Tibial nerve (tissue), 4 donors: ENCODE results near the gene DLGAP1. TPM values are rescaled to one million over a fixed set of nuclear protein-coding genes. Genes with fewer than 3 reads are reported as not detected.
A peak's percentile ranks its signal among the peaks of the same experiment; 100 is the strongest.

Experiments
- DNase-seq, 2 donors: peaks; one replicate each; pipeline ENCODE4 v3.0.0-alpha.2; 2019; ENCODE audit warnings: low spot score in 2 of 2
- H3K27ac ChIP-seq, 4 donors: fragments of 200-600 bp; sonication (generic) in 3 of 4; one replicate each; pipeline ENCODE4 v1.5.1; 2017 to 2019; ENCODE audit warnings: mild to moderate bottlenecking in 1 of 4
- H3K27me3 ChIP-seq, 2 donors: fragments of 200-600 bp; sonication (generic) in 1 of 2; one replicate each; pipeline versions ENCODE4 v1.5.1 to v1.6.0; 2017 to 2019
- H3K36me3 ChIP-seq, 3 donors: fragments of 200-600 bp; sonication (generic); one replicate each; pipeline ENCODE4 v1.5.1; 2018 to 2019
- H3K4me1 ChIP-seq, 4 donors: fragments of 200-600 bp; sonication (generic) in 3 of 4; one replicate each; pipeline ENCODE4 v1.5.1; 2017 to 2019
- H3K4me3 ChIP-seq, 4 donors: fragments of 200-600 bp; sonication (generic) in 3 of 4; one replicate each; pipeline ENCODE4 v1.5.1; 2017 to 2019; ENCODE audit warnings: mild to moderate bottlenecking in 1 of 4, moderate library complexity in 1 of 4
- H3K9me3 ChIP-seq, 4 donors: fragments of 200-600 bp; sonication (generic) in 3 of 4; one replicate each; pipeline ENCODE4 v1.5.1; 2017 to 2019
- EP300 ChIP-seq, 2 donors: sonication (generic); formaldehyde crosslinking; IDR thresholded peaks; one replicate each; pipeline ENCODE4 v1.6.1; 2017; ENCODE audit warnings: antibody characterized with exemption in 2 of 2, mild to moderate bottlenecking in 1 of 2
- POLR2A ChIP-seq, 2 donors: fragments of 450-650 bp; IDR thresholded peaks; one replicate each; pipeline ENCODE4 v1.6.1; 2017; ENCODE audit warnings: antibody characterized with exemption in 2 of 2, mild to moderate bottlenecking in 2 of 2, moderate library complexity in 2 of 2
- WGBS, 2 donors: methylation state at CpG; one replicate each; pipeline ENCODE4 v1.1.5; 2018; 5-methylcytosine and 5-hydroxymethylcytosine counted together
- total RNA-seq, 4 donors: library from RNA; depleted of rRNA; stranded (reverse); fragments of >200 nt; gene quantifications; one replicate each; pipeline ENCODE4 v1.1.0, GENCODE V29; 2016
- TF ChIP-seq, protein P1 (sequence below), 5 experiments: fragments of 200-600 bp in 3 of 5; fragments of 450-650 bp in 2 of 5; sonication (generic) in 3 of 5; IDR thresholded peaks; one replicate each; pipeline ENCODE4 v1.5.1; 2016 to 2019; ENCODE audit warnings: antibody characterized with exemption in 5 of 5, mild to moderate bottlenecking in 3 of 5, moderate library complexity in 2 of 5

Gene DLGAP1
- total RNA-seq, 4 donors from 2014 or later: 1.5 to 18.3 (median 2.5) TPM

DNA sequence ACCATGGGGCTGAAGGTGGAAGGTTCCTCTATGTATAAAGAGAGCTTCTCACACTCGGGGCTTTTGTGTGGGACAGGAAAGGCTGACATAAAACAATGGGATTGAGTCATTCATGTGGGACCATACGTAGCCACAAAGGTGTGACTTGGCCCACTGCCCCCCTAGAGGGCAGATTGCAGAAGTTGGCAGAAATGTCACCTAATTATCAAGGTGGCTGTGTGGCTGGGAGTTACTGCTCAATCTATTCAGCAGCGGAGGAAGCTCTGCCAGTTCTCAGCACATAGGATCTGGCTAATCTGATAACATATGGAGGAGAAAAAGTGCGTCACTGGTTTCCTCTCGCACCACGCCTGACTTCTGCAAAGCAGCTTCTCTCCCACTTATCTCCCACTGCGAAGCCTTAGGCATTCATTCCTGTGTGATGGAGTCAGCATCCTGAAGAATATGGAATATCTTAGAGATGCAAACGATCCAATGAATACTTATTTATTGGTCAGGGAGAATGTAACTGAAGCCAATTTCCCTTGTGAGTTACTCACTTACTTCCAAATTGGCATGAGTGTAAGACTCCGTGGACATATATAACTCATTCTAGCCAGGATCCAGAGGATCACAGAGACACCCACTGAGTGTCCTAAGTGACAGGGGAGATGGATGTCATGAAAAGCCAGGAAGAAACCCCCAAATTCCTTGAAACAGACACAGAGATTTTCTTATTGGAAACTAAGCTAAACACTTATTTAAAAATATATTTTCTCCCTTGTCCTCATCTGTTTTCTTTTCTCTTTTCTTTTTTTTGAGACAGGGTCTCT is 660.4 kb downstream of the DLGAP1 start:
- H3K27me3 ChIP-seq: no peaks in the 10 kb centered on the region
- H3K9me3 ChIP-seq: no peaks in the 10 kb centered on the region
- 49 to 67% methylated on average over 9 of the region's 9 CpGs for WGBS, 2 donors
- no peak overlapping the region for H3K27ac ChIP-seq
- no peak for TF ChIP-seq POLR2A (IDR thresholded peaks at IDR 0.05)
- peak in 1 of 2 donors; percentile 7 for TF ChIP-seq EP300 (IDR thresholded peaks at IDR 0.05)
- H3K36me3 ChIP-seq: no peaks in the 10 kb centered on the region
- no peaks in the 10 kb centered on the region for H3K4me1 ChIP-seq
- peak in 1 of 2 donors; percentile 9 for DNase-seq
- no peak overlapping the region for H3K4me3 ChIP-seq

DNA sequence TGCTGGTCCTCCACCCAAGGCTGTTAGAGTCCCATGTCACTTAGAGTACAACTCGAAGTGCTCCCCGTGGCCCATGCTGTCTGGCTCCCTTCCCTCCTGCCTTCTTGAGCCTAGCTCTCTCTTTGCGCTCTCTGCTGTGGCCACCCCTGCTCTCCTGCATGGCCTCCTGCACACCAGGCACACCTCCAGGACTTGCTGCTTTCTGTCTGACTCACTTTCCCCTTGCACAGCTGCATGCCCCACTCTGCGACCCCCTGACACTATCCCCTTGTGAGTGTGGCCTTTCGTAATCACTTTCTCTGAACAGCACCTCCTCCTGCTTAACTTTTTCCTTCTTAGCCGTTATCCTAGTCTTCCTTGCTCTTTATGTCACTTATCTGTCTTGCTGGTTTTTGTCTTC is 661.6 kb downstream of the DLGAP1 start:
- H3K27ac ChIP-seq: no peak overlapping the region
- 78 to 80% methylated on average over 6 of the region's 6 CpGs for WGBS, 2 donors
- no peak overlapping the region for H3K4me3 ChIP-seq
- no peaks in the 10 kb centered on the region for H3K4me1 ChIP-seq
- no peaks in the 10 kb centered on the region for H3K27me3 ChIP-seq
- H3K9me3 ChIP-seq: no peaks in the 10 kb centered on the region
- H3K36me3 ChIP-seq: no peaks in the 10 kb centered on the region
- TF ChIP-seq, protein P1, sequence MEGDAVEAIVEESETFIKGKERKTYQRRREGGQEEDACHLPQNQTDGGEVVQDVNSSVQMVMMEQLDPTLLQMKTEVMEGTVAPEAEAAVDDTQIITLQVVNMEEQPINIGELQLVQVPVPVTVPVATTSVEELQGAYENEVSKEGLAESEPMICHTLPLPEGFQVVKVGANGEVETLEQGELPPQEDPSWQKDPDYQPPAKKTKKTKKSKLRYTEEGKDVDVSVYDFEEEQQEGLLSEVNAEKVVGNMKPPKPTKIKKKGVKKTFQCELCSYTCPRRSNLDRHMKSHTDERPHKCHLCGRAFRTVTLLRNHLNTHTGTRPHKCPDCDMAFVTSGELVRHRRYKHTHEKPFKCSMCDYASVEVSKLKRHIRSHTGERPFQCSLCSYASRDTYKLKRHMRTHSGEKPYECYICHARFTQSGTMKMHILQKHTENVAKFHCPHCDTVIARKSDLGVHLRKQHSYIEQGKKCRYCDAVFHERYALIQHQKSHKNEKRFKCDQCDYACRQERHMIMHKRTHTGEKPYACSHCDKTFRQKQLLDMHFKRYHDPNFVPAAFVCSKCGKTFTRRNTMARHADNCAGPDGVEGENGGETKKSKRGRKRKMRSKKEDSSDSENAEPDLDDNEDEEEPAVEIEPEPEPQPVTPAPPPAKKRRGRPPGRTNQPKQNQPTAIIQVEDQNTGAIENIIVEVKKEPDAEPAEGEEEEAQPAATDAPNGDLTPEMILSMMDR (IDR thresholded peaks at IDR 0.05): no peak
- TF ChIP-seq POLR2A (IDR thresholded peaks at IDR 0.05) (no peak), EP300 (IDR thresholded peaks at IDR 0.05) (no peak)
- no peak for DNase-seq

- H3K27me3 ChIP-seq: no peaks in the 10 kb centered on the region
- no peak for DNase-seq
- H3K4me1 ChIP-seq: no peaks in the 10 kb centered on the region
- TF ChIP-seq POLR2A (IDR thresholded peaks at IDR 0.05) (no peak), EP300 (IDR thresholded peaks at IDR 0.05) (no peak)
- TF ChIP-seq, protein P1 (IDR thresholded peaks at IDR 0.05): no peak
- 82 to 86% methylated on average over 5 of the region's 5 CpGs for WGBS, 2 donors
- no peak overlapping the region for H3K27ac ChIP-seq
- no peaks in the 10 kb centered on the region for H3K9me3 ChIP-seq
- H3K4me3 ChIP-seq: no peak overlapping the region
- H3K36me3 ChIP-seq: no peaks in the 10 kb centered on the region
Observed at GRCh38 chr18:3793111-3793510, 662.0 kb downstream of the DLGAP1 start.

DNA sequence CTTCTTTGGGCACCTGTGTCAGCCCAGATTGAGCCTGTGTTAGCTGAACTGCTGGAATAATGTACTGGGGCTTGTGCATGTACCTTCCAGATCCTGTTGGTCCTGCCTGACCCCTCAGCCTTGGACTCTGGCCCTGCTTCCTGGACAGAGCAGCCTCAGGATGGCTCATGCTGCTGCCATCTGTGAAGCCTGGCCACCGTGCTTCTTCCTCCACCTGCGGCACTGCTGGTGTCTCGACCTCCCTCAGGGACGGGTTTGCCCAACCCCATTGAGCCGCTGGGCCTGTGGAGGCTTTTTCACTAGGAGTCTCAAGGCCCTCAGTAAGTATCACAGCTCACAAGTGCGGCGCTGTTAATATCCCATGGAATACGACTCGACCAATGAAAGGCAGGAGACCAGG is 662.4 kb downstream of the DLGAP1 start:
- TF ChIP-seq, protein P1 (IDR thresholded peaks at IDR 0.05): no peak
- no peak for TF ChIP-seq POLR2A (IDR thresholded peaks at IDR 0.05)
- no peak for TF ChIP-seq EP300 (IDR thresholded peaks at IDR 0.05)
- 88 to 100% methylated on average over 8 to 9 of the region's 9 CpGs for WGBS, 2 donors
- Histone ChIP-seq H3K27me3 (no peaks in the 10 kb centered on the region), H3K9me3 (no peaks in the 10 kb centered on the region), H3K4me3 (no peak overlapping the region), H3K36me3 (no peaks in the 10 kb centered on the region), H3K27ac (no peak overlapping the region), H3K4me1 (no peaks in the 10 kb centered on the region)
- DNase-seq: no peak

DNA sequence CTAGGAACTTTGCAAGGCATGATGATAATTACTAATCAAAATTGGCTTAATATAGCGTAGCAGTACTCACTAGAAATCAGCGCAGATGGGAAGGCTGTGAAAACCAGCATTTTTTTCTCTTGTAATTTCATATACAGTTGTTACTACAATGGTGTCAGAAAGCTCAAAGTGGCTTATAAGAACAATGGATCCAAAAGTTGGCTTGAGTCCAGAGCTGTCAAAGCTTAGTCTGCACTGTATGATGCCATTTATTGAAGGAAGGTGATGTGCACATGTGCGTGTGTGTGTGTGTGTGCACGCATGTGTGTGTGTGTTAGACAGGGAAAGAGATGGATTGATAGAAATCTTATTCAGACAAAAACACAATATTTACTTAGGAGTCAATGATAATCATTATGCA is 663.9 kb downstream of the DLGAP1 start:
- no peak overlapping the region for H3K4me3 ChIP-seq
- no peaks in the 10 kb centered on the region for H3K36me3 ChIP-seq
- no peaks in the 10 kb centered on the region for H3K4me1 ChIP-seq
- no peak for TF ChIP-seq POLR2A (IDR thresholded peaks at IDR 0.05)
- TF ChIP-seq, protein P1 (IDR thresholded peaks at IDR 0.05): no peak
- no peak for TF ChIP-seq EP300 (IDR thresholded peaks at IDR 0.05)
- no peaks in the 10 kb centered on the region for H3K27me3 ChIP-seq
- WGBS, 2 donors: 66 to 86% methylated on average over 4 of the region's 4 CpGs
- H3K27ac ChIP-seq: no peak overlapping the region
- no peaks in the 10 kb centered on the region for H3K9me3 ChIP-seq
- DNase-seq: no peak
